HFFc6 (cell line): ENCODE data around the gene STRN3. TPM values are rescaled to one million over a fixed set of nuclear protein-coding genes. Genes with fewer than 3 reads are reported as not detected.

ENCODE experiments used
- DNase-seq: peaks from one replicate; pipeline ENCODE4 v3.0.0-alpha.2; 2018
- H3K27ac Mint-ChIP-seq: 2 replicates; pipeline ENCODE4 v1.8.0; 2020; ENCODE audit warnings: mild to moderate bottlenecking, mixed read lengths
- H3K27me3 Mint-ChIP-seq: 2 replicates; pipeline ENCODE4 v1.8.0; 2021; ENCODE audit warnings: mild to moderate bottlenecking, moderate library complexity, mixed read lengths; ENCODE audit not compliant: insufficient read depth
- H3K36me3 Mint-ChIP-seq: 2 replicates; pipeline ENCODE4 v1.8.0; 2021; ENCODE audit warnings: low read depth, mixed read lengths
- H3K4me1 Mint-ChIP-seq: 2 replicates; pipeline ENCODE4 v1.8.0; 2020; ENCODE audit warnings: low read depth, mixed read lengths
- H3K4me3 Mint-ChIP-seq: 2 replicates; pipeline ENCODE4 v1.8.0; 2020; ENCODE audit warnings: mild to moderate bottlenecking, moderate library complexity, mixed read lengths
- H3K9me3 Mint-ChIP-seq: 2 replicates; pipeline ENCODE4 v1.8.0; 2020; ENCODE audit warnings: mild to moderate bottlenecking, mixed read lengths
- CTCF ChIP-seq: fragments of 200-600 bp; sonication (generic); IDR thresholded peaks from 2 replicates; pipeline ENCODE4 v1.5.0; 2021; ENCODE audit warnings: antibody characterized with exemption, mild to moderate bottlenecking
- microRNA-seq: library from miRNA; unstranded; fragments of <30 nt; microRNA quantifications from one replicate; pipeline ENCODE4, GENCODE V29; 2019
- total RNA-seq, 6 experiments: library from RNA; stranded (reverse); fragmentation: NEBNext Ultra II Directional; extraction: Animal tissue kit (Norgen Biotek cat#: 25700); gene quantifications; 2 replicates in 1 of 6; 3 replicates in 5 of 6; pipeline ENCODE4 v1.2.3, GENCODE V29; 2021

The STRN3 gene
- total RNA-seq, 6 experiments from 2014 or later: 34.5 to 40.6 (median 38.6) TPM

- H3K9me3 Mint-ChIP-seq: no peaks in the 10 kb centered on the region
- TF ChIP-seq CTCF: no peak
- H3K36me3 Mint-ChIP-seq: no peaks in the 10 kb centered on the region
- DNase-seq: no peak
- H3K27ac Mint-ChIP-seq: no peak overlapping the region
- H3K27me3 Mint-ChIP-seq: peaks cover 14% of the 10 kb centered on the region
- H3K4me1 Mint-ChIP-seq: no peaks in the 10 kb centered on the region
- H3K4me3 Mint-ChIP-seq: no peak overlapping the region
Observed at GRCh38 chr14:30849983-30850382, 176.2 kb downstream of the STRN3 start.

- Mint-ChIP-seq H3K9me3 (no peaks in the 10 kb centered on the region), H3K4me3 (no peak overlapping the region)
Observed at GRCh38 chr14:30849354-30849753, 176.8 kb downstream of the STRN3 start.

GRCh38 chr14:30848449-30849240 lies 177.5 kb downstream of the STRN3 start:
- Mint-ChIP-seq H3K4me3 (no peak overlapping the region), H3K4me1 (no peaks in the 10 kb centered on the region), H3K27me3 (peaks cover 17% of the 10 kb centered on the region), H3K36me3 (no peaks in the 10 kb centered on the region), H3K27ac (no peak overlapping the region), H3K9me3 (no peaks in the 10 kb centered on the region)
- TF ChIP-seq CTCF: no peak
- DNase-seq: no peak

More at GRCh38 chr14:30849354-30849753, 176.8 kb downstream of the STRN3 start:
- Mint-ChIP-seq H3K27me3 (peaks cover 15% of the 10 kb centered on the region), H3K36me3 (no peaks in the 10 kb centered on the region), H3K4me1 (no peaks in the 10 kb centered on the region), H3K27ac (no peak overlapping the region)
- TF ChIP-seq CTCF: no peak
- DNase-seq: no peak

Small RNAs within 50 kb of the gene (microRNA-seq; reads per million reads assigned to microRNA genes)
- 28.6 reads per million, percentile 31 among the genes with 10 or more reads in this experiment for gene MIR624

Other genes starting within 250 kb of the STRN3 start
- not detected for gene COCH, start 151.8 kb downstream of the STRN3 start, total RNA-seq
- gene AP4S1, start 730 bp downstream of the STRN3 start, total RNA-seq: 10 to 100 TPM in 1 of 6 experiments, 1 to 10 TPM in 5; 6.5 to 10.0 (median 7.5) TPM
- gene HECTD1, start 181.4 kb upstream of the STRN3 start, total RNA-seq: 100 to 1,000 TPM; 125 to 153 (median 145) TPM